AG08396 (cell line): ENCODE results near the gene RUVBL1.
"Not testable (repeated sequence)": the region's sequence is repeated elsewhere in the genome, so short reads cannot be mapped to it uniquely, and the experiment has no call there.

Experiments
- DNase-seq: peaks from one replicate; pipeline ENCODE4 v3.0.0; 2012; ENCODE audit warnings: low spot score, mixed read lengths

RUVBL1 gene

GRCh38 chr3:128123538-128124368 lies at the start of gene RUVBL1:
TSS of gene RUVBL1 (minus strand) at chr3:128123812. CDS start at chr3:128123724, 88 bp downstream.
- peak; percentile 98 for DNase-seq

- no peak for DNase-seq
Observed at GRCh38 chr3:128173200-128173599, 49.6 kb upstream of the RUVBL1 start.

GRCh38 chr3:128170866-128171516 lies 47.4 kb upstream of the RUVBL1 start:
- peak; percentile 78 for DNase-seq

GRCh38 chr3:128168836-128169235 lies 45.2 kb upstream of the RUVBL1 start:
- DNase-seq, result no peak

- DNase-seq, result no peak
Observed at GRCh38 chr3:128167973-128168674, 44.5 kb upstream of the RUVBL1 start.

DNA sequence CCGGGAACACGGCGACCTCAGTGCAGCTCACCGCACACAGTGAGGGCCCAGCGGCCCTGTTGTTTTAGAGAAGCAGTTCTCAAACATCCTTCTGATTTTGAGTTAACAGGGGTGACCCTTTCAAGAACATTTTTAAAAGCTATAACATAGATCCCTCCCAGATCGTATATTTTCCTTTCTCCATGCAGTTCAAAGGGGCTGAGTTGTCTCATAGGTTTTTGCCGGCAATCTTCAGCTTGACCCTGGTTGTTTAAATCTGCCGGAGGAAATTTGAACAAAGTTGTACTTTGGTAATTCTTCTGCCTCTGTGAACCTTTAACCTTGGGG lies 44.0 kb upstream of the RUVBL1 start:
- DNase-seq, result no peak

GRCh38 chr3:128166971-128167453 lies 43.4 kb upstream of the RUVBL1 start:
- no peak for DNase-seq

GRCh38 chr3:128163432-128163831 lies 39.8 kb upstream of the RUVBL1 start:
- no peak for DNase-seq

GRCh38 chr3:128160661-128161060 lies 37.0 kb upstream of the RUVBL1 start:
- no peak for DNase-seq

GRCh38 chr3:128155616-128156360 lies 32.2 kb upstream of the RUVBL1 start:
- no peak for DNase-seq

- not testable (repeated sequence) for DNase-seq
Observed at GRCh38 chr3:128154354-128154753, 30.7 kb upstream of the RUVBL1 start.

DNA sequence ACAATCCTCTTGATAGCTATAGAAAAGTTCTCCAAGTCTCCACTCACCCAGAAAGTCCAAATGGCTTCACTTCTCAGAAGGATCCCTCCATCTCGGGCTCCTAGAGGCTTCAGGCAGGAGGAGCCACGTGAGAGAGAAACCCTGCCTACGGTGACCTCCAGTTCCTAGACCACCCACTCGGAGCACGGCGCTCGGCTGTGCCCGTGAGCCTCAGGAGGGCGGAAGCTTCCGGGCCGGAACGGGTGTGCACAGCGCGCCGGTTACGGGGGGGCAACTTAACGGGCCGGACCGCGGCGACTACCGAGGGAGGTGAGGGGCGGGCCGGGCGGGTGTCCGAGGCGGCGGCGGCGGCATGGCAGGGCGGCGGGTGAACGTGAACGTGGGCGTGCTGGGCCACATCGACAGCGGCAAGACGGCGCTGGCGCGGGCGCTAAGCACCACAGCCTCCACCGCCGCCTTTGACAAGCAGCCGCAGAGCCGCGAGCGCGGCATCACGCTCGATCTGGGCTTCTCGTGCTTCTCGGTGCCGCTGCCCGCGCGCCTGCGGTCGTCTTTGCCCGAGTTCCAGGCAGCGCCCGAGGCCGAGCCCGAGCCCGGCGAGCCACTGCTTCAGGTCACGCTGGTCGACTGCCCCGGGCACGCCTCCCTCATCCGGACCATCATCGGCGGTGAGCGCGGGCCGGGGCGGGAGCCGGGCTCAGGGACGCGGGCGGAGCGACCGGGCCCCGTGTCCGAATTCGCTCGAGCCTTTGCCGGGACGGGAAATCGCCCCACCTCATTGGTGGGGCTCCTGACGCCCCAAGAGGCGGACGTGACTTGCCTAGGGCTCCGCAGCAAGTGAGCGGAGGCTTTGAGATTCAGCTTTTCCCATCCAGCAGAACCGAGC lies 29.8 kb upstream of the RUVBL1 start, which contains the start of gene EEFSEC:
Gene EEFSEC, plus strand, starts transcription at position 326 of the 886 bp plus-strand sequence. Its CDS starts 27 bp downstream, at position 353.
- peak; percentile 86 for DNase-seq

- DNase-seq, result no peak
Observed at GRCh38 chr3:128152419-128153155, 29.0 kb upstream of the RUVBL1 start.

GRCh38 chr3:128151758-128152274 lies 28.2 kb upstream of the RUVBL1 start:
- no peak for DNase-seq

DNA sequence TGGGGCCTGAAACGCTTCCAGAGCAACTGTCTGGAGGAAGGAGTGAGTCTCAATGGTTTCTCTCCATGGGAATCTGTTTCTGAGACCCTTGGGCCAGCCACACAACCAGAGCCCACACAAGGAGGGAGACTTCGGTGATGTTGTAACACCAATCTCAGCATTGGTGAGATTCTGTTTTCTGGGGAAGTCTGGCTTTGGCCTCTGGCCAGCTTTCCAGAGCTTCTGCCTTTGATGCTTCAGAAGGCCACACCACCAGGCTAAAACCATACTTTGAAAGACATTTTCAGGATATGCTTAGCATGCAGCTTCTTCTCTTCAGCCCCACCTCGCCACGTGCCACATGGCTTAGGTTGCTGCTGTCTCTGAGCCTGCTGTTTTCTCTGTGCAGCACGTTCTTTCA lies 26.0 kb upstream of the RUVBL1 start:
- no peak for DNase-seq

DNA sequence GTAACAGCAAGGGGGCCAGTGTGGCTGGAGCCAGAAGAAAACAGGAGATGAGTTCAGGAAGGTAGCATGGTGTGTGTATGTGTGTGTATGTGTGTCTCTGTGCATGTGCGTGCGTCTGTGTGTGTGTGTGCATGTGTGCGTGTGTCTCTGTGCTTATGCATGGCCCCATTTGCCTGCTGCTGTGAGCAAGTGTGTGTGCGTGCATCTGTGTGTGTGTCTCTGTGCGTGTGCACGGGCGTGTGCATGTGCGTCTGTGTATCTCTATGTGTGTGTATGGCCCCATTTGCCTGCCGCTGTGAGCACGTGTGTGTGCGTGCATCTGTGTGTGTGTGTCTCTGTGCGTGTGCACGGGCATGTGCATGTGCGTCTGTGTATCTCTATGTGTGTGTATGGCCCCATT lies 22.6 kb upstream of the RUVBL1 start:
- no peak for DNase-seq

GRCh38 chr3:128145279-128145678 lies 21.7 kb upstream of the RUVBL1 start:
- DNase-seq, result no peak

DNA sequence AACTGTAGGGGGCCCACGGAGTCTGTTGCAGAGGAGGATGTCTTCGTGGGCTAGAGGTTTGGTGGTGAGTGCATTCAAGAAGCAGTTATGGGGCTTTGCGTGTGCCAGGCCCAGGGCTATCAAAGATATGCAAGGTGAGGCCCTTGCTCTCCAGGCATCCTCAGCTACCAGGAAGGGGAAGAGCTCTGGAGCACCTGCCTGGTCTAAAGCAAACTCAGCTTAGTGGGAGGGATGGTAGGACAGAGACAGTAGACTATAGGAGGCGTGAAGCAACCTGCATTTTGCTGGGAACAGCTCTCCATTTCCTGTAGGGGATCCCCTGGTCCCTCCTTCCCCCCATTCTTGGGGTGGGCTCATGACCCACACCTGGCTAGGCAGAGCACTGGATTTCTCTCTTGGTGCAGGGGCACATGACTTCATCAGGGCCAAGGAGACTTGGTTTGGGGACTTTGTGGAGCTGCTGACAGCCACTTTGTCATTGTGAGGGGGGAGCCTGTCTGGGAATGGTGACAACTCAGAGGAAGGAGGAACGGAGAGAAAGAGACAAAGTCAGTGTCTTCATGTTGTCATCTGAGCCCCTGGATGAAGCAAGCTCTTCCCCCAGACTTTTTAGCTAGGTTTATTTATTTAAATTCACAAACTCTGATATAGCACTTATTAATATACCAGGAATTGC lies 21.0 kb upstream of the RUVBL1 start:
- DNase-seq, result no peak

DNA sequence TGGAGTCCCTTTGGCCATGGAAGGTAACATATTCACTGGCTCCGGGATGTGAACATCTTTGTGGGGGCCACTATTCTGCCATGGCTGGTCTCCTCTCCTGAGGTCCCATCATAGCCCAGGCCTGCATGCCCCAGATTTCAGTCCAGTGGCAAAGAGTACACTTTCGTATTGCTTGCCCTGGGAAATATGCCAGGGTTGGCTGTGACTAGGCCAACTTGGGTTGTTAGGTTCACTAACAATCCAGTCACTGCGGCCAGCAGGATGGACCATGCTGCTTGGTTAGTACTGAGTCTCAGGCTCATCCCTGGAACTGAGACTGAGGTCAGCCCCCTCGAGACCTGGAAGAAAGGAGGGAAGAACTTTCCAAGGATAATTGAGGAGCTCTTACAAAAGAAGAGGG lies 19.9 kb upstream of the RUVBL1 start:
- DNase-seq, result no peak
